ENCODE results near the gene SLC6A4.
"Not testable (repeated sequence)": the region's sequence is repeated elsewhere in the genome, so short reads cannot be mapped to it uniquely, and the experiment has no call there.

The SLC6A4 gene

DNA sequence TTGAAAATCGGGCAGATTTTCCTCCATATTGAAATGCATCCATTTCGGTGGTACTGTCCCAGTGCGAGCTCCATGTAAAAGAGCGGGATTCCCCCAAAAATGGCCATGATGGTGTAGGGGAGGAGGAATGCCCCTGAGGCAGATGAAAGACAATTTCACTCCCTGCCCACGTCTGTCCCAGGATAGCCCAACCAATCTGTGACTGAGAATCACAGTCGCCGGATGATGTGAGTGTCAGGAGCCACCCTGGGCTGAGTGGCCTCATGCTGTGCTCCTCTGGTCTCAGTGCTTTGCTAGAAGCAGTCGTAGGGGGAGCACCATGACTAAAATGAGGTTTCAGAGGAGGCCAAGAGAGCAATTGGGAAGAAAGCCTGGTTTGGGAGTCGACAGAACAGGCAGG lies 16.7 kb downstream of the SLC6A4 start:
- no peak for DNase-seq

- no peak for DNase-seq
Measured at GRCh38 chr17:30217746-30218245, 17.7 kb downstream of the SLC6A4 start.

DNA sequence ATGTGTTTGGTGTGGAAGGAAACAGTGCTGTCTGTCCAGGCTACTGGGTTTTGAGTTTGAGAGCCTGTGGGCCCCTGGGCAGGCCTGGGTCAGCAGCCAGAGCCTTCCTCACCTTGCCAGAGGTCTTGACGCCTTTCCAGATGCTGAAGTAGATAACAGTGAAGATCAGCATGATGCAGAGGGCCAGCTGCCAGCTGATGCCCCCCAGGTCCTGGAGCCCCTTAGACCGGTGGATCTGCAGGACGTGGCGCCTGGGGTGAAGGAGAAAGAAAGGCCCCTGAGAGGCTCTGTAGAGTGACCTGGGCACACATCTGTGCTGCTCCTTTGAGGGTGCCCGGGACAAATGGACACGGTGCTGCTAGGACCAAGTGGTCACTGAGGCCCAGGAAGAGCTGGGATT lies 18.4 kb downstream of the SLC6A4 start:
- no peak for DNase-seq

DNA sequence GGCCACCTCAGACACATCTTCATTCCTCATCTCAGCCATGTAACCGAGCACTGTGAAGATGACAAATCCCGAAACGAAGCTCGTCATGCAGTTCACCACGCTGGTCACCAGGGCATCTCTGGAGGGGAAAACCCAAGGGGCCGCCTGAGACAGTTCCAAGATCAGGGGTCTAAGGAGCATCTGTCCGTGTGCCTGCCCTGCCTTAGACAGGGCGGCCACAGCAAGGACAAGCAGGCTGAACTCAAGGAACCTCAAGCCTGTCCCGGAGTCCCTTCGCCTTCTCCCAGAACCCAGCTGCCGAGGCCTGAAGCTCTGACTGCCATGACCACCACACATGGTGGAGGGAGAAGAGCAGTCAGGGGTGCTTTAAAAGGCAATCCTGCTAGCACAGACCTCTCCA lies 22.7 kb downstream of the SLC6A4 start:
- DNase-seq: no peak

GRCh38 chr17:30211371-30211770 lies 24.1 kb downstream of the SLC6A4 start:
- no peak for DNase-seq

GRCh38 chr17:30210901-30211300 lies 24.6 kb downstream of the SLC6A4 start:
- DNase-seq: no peak

DNA sequence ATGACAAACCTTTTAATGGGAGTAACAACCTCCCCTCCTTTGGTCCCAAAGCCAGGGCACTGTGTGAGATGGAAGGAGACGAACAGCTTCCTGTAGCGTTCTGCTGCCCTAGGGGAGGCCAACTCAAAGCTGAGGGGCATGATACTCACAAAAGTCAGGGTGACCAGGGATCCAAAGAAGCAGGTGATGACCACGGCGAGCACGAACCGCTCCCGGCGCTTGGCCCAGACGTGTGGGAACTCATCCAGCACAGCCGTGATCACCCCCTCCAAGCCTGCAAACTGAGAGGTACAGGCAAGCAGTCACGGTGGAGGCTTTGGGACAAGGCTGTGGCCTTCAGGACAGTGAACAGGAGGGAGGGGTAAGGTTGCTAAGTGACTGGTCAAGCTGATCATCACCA lies 25.1 kb downstream of the SLC6A4 start:
- no peak for DNase-seq

GRCh38 chr17:30209930-30210329 lies 25.6 kb downstream of the SLC6A4 start:
- DNase-seq: no peak

- DNase-seq: no peak
Measured at GRCh38 chr17:30208214-30208613, 27.3 kb downstream of the SLC6A4 start.

DNA sequence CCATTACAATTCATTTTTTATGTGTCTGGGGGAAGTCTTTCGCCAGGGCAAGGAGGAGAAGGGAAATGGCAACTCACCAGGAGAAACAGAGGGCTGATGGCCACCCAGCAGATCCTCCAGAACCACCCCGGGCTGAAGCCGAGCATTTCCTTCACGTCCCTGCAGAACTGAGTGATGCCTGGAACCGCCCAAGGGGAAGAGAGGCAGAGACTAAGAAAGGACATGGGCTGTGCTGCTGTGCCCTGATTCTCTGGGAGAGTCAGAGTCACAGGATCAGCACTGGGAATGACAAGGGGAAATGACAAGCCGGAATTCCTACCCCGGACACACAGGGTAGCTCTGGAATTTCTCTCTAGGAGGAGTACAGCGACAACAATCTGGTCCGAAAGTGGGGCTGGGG lies 27.8 kb downstream of the SLC6A4 start:
- no peak for DNase-seq

DNA sequence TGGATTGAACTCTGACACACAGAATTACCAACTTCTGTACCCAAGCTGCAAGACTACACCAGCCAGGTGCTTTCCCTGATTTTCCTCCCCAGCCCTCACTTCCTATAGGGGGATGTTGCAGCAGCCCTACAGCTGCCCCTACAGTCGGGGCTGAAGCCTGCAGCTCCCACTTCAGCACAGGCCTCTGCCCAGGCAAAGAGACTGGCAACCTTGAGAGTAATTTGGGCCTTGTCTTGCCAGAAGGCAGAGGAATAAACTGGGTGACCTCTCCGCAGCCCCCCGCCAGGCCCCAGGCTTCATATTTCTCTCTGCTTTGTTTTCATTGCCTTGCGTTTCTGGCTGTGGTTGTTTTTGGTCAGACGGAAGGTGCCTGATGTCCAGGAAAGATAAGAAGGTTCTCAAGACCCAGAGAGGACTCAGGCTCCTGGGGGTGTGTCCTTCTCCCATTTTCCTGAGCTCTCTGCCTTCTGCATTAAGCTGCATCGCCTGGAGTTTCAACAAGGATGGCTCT lies 32.0 kb downstream of the SLC6A4 start:
- DNase-seq: no peak

DNA sequence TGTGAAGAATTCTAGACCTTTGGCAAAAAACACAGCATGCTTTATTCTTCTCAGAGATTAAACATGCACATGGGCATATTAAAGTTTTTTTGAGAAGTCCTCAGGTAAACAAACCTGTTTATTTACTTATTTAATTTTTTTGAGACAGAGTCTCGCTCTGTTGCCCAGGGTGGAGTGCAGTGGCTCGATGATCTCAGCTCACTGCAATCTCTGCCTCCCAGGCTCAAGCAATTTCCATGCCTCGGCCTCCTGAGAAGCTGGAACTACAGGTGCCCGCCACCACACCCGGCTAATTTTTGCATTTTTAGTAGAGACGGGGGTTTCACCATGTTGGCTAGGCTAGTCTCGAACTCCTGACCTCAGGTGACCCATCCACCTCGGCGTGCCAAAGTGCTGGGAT lies 34.8 kb downstream of the SLC6A4 start:
- DNase-seq: not testable (repeated sequence)

GRCh38 chr17:30200106-30200505 lies 35.4 kb downstream of the SLC6A4 start:
- no peak for DNase-seq

DNA sequence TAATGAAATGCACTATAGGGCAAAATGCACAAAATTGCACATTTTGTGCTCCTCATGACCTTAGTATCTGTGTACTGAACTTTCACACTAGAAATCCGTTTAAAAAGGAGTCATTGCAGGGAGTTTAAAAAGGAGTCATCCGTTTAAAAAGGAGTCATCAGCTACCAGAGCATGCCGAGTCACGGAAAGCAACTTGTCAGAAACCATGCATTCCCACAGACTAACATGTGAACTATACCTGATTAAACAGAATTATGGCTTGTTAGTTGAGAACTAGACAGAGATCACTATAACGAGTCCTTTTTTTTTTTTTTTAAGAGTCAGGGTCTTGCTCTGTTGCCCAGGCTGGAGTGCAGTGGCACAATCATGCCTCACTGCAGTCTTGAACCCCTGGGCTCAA lies 35.9 kb downstream of the SLC6A4 start:
- no peak for DNase-seq

GRCh38 chr17:30197416-30197815 lies 38.1 kb downstream of the SLC6A4 start:
- no peak for DNase-seq

GRCh38 chr17:30196504-30196903 lies 39.0 kb downstream of the SLC6A4 start:
- no peak for DNase-seq

DNA sequence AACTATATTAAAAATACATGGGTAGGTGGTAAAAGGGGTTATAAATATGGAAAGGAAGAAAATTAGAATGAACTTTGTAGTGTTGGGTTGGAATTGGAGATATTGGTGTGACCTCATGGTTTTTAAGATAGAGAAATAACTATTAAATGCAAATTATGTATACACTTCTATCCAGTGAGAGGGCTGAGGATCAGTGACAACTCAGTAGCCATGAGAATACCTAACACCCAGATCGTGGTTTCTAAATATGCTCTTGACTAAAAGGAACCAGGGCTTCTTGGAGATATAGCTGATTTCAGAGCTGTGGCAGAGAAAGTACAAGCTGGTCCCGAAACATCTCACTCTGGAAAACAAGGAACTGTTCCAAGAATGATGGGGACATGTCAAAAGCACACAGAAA lies 44.4 kb downstream of the SLC6A4 start:
- no peak for DNase-seq

DNA sequence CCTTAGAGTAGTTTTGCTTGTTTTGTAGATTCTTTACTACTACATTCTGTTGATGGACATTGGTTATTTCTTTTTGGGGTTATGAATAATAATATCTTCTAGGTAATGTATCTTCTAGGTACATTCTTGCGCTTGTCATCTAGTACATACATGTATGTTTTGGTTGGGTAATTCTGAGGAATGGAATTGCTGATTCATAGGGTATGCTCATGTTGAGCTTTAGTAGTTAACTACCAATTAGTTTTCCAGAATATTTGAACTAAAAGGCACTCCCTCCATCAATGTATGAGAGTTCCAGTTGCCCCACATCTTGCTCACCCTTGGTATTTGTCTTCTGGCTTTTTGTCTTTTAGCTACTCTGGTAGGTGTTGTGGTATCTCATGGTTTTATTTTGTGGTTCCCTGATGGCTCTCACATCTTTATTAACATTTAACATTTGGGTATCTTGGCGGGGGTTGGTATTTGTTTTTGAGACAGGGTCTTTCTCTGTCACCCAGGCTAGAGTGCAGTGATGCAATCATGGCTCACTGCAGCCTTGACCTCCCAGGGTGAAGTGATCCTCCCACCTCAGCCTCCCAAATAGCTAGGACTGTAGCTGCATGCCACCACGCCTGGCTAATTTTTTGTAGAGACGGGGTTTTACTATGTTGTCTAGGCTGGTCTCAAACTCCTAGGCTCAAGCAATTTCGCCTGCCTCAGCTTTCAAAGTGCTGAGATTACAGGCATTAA lies 47.1 kb downstream of the SLC6A4 start:
- DNase-seq: no peak

- no peak for DNase-seq
Measured at GRCh38 chr17:30187573-30187972, 47.9 kb downstream of the SLC6A4 start.

- DNase-seq: no peak
Measured at GRCh38 chr17:30186761-30187160, 48.7 kb downstream of the SLC6A4 start.

DNA sequence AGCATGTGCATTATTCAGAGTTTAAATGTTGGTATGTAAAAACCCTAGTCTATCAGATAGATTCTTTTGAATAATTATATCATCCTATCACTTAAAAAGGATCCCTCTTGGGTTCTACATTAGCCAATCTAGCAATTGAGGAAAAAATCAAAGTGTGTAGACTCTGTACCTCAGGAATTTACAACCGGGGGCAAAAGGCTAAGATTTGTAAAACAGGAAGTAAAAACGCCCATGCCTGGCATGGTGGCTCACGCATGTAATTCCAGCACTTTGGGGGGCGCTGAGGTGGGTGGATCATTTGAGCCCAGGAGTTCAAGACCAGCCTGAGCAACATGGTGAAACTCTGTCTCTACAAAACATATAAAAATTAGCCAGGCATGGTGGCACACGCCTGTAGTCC lies 58.6 kb downstream of the SLC6A4 start:
- no peak for DNase-seq

GRCh38 chr17:30174556-30174955 lies 60.9 kb downstream of the SLC6A4 start:
- DNase-seq: no peak

DNA sequence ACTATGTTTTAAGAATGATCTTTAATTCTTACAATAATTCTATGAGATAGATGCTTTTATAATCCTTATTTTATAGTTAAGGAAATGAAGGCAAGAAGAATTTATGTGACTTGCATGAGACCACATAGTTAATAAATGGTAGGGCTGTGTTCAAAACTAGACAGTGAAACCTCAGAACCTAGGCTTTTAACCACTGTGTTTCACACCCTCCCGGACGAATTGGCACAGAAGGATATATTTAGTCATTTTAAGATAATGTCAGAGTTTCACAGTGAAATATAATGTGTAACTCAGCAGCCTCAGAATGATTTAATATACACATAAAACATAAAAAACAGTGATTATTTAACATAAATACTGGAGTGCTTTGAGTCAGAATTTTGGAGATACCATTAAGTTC lies 61.8 kb downstream of the SLC6A4 start:
- DNase-seq: no peak

DNA sequence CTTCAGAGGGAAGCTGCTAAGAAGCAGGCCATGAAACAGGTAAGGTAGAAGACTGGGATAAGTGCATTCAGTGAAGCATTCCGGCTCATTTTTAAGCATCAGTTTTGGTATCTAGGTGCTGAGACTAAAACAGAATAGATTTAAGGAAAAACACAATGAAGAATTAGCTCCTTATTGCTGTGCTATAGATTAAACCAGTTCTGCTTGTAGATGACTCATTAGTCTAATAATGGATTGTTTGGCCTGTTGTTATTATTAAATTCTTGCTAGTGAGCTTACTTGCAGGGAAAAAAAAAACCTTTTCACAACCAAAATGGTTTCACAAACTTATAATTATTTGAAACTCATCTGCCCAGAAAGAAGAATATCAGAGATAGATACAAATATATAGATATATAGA lies 62.9 kb downstream of the SLC6A4 start:
- no peak for DNase-seq

DNA sequence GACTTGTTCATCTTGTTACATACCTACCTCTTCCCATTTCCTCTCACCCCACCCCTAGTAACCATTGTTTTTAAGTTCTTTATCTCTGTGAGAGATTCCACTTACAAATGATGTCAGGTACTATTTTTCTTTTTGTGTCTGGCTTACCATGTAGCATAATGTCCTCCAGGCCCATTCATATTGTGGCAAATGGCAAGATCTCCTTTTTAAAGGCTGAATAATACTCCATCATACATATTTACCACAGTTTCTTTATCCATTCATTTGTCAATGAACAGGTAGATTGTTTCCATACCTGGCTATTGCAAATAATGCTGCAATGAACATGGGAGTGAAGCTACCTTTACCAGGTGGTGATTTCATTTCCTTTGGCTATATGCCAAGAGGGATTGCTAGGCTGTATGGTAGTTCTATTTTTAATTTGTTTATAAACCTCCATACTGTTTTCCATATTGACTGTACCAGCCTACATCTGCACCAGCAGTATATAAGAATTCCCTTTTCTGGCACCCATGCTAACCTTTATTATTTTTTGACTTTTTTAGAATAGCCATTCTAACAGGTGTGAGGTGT lies 65.0 kb downstream of the SLC6A4 start:
- DNase-seq: no peak
